Mesothelial cell of epicardium (in vitro differentiated cells): ENCODE measurements around the gene UGT1A10. TPM values are rescaled to one million over a fixed set of nuclear protein-coding genes. Genes with fewer than 3 reads are reported as not detected.

Experiments used
- DNase-seq, 2 experiments: peaks; one replicate each; pipeline ENCODE4 v3.0.0; 2021; ENCODE audit warnings: low spot score in 2 of 2; ENCODE audit not compliant: unreplicated experiment in 2 of 2
- H3K27ac Mint-ChIP-seq: 2 replicates; pipeline ENCODE4 v1.8.0; 2021; ENCODE audit warnings: mixed read lengths
- H3K27me3 Mint-ChIP-seq: 2 replicates; pipeline ENCODE4 v1.8.0; 2021; ENCODE audit warnings: low read depth, mixed read lengths
- H3K36me3 Mint-ChIP-seq: 2 replicates; pipeline ENCODE4 v1.8.0; 2021; ENCODE audit warnings: mixed read lengths
- H3K4me1 Mint-ChIP-seq: 2 replicates; pipeline ENCODE4 v1.8.0; 2021; ENCODE audit warnings: mixed read lengths
- H3K4me3 Mint-ChIP-seq: 2 replicates; pipeline ENCODE4 v1.8.0; 2021; ENCODE audit warnings: mild to moderate bottlenecking, moderate library complexity, mixed read lengths
- H3K9me3 Mint-ChIP-seq: 2 replicates; pipeline ENCODE4 v1.8.0; 2021; ENCODE audit warnings: mixed read lengths
- total RNA-seq: library from RNA; stranded (reverse); gene quantifications from 3 replicates; pipeline ENCODE4 v1.2.1, GENCODE V29; 2021
- TF ChIP-seq, protein P1 (sequence below): fragments of 200-600 bp; sonication (generic); IDR thresholded peaks from one replicate; pipeline ENCODE4 v1.5.0; 2021; ENCODE audit warnings: antibody characterized with exemption; ENCODE audit not compliant: unreplicated experiment

The UGT1A10 gene
- total RNA-seq, 1 donor from 2014 or later = not detected

DNA sequence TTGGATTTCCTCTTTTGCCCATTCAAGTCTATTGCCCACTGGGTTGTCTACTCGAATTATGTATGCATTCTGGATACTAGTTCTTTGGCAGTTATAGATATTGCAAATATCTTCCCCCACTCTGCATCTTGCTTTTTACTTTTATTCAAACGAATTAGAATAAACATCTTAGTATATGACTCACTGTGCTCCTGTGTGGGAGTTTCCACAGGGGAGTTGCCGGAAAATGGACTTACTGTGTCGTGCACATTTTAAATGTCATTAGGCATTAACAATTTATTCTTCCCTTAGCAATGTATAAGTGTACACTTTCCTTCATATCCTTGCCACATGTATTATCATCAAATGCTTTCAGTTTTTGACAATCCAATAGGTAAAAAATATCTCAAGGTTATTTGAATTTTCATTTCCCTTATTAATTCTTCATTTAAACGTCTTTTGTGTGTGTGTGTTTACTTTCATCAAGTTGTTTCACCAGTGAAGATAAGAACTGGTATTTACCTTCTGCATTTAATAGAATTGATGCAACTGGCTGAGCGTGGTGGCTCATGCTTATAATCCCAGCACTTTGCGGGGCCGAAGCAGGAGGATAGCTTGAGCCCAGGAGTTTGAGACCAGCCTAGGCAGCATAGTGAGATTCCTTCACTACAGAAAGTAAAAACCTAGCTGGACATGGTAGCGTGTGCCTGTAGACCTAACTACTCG is 71.8 kb downstream of the UGT1A10 start:
- no peak for DNase-seq
- no peak overlapping the region for H3K4me3 Mint-ChIP-seq
- TF ChIP-seq, protein P1, sequence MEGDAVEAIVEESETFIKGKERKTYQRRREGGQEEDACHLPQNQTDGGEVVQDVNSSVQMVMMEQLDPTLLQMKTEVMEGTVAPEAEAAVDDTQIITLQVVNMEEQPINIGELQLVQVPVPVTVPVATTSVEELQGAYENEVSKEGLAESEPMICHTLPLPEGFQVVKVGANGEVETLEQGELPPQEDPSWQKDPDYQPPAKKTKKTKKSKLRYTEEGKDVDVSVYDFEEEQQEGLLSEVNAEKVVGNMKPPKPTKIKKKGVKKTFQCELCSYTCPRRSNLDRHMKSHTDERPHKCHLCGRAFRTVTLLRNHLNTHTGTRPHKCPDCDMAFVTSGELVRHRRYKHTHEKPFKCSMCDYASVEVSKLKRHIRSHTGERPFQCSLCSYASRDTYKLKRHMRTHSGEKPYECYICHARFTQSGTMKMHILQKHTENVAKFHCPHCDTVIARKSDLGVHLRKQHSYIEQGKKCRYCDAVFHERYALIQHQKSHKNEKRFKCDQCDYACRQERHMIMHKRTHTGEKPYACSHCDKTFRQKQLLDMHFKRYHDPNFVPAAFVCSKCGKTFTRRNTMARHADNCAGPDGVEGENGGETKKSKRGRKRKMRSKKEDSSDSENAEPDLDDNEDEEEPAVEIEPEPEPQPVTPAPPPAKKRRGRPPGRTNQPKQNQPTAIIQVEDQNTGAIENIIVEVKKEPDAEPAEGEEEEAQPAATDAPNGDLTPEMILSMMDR = no peak

DNA sequence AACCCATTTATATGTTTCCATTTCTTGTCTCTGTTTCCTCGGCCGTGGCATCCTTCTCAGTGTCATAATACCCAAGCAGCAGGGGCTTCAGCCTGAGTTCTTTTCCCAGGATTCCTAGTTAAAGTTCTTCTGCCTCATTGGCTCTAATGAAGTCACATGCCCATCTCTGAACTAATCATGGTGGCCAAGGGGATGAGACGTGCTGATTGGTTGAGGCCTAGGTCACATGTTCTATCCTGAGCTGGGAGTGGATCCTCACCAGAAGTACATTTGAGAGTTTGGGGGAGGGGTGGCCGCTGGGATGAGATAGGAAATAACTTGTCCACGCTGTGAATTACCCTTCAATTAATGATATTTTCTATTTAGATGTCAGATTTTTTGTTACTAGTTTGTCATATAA is 72.7 kb downstream of the UGT1A10 start:
- Mint-ChIP-seq H3K36me3 (no peaks in the 10 kb centered on the region), H3K9me3 (peaks cover 4% of the 10 kb centered on the region), H3K4me1 (peaks cover 4% of the 10 kb centered on the region), H3K4me3 (no peak overlapping the region), H3K27me3 (peaks cover 26% of the 10 kb centered on the region), H3K27ac (no peak overlapping the region)
- DNase-seq = no peak
- TF ChIP-seq, protein P1 = no peak

More for the DNA sequence above, 71.8 kb downstream of the UGT1A10 start:
- Mint-ChIP-seq H3K36me3 (no peaks in the 10 kb centered on the region), H3K27me3 (peaks cover 19% of the 10 kb centered on the region), H3K9me3 (peaks cover 10% of the 10 kb centered on the region), H3K27ac (no peak overlapping the region), H3K4me1 (peaks cover 4% of the 10 kb centered on the region)

GRCh38 chr2:233711312-233712008 is 75.2 kb downstream of the UGT1A10 start:
- Mint-ChIP-seq H3K9me3 (no peaks in the 10 kb centered on the region), H3K4me1 (no peaks in the 10 kb centered on the region), H3K27ac (no peak overlapping the region), H3K4me3 (no peak overlapping the region), H3K36me3 (no peaks in the 10 kb centered on the region), H3K27me3 (peaks cover 36% of the 10 kb centered on the region)
- DNase-seq = peak; percentile 78 to 89
- TF ChIP-seq, protein P1 = peak; percentile 83

- TF ChIP-seq, protein P1 = no peak
- H3K27ac Mint-ChIP-seq = no peak within 1 kb of the TSS
- H3K36me3 Mint-ChIP-seq = no peaks in the 10 kb centered on the region
- no peak within 1 kb of the TSS for H3K4me3 Mint-ChIP-seq
- H3K4me1 Mint-ChIP-seq = no peaks in the 10 kb centered on the region
- H3K9me3 Mint-ChIP-seq = no peaks in the 10 kb centered on the region
- DNase-seq = no peak
- H3K27me3 Mint-ChIP-seq = peaks cover 37% of the 10 kb centered on the region
Measured at GRCh38 chr2:233712611-233713261, 76.5 kb downstream of the UGT1A10 start, which contains the start of gene UGT1A5. TSS of gene UGT1A5 (plus strand) at chr2:233712907. CDS start at chr2:233712992, 85 bp downstream.

DNA sequence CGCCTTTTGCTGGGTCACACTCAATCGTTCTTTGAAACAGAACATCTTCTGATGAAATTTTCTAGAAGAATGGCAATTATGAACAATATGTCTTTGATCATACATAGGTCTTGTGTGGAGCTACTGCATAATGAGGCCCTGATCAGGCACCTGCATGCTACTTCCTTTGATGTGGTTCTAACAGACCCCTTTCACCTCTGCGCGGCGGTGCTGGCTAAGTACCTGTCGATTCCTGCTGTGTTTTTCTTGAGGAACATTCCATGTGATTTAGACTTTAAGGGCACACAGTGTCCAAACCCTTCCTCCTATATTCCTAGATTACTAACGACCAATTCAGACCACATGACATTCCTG is 77.0 kb downstream of the UGT1A10 start:
- Mint-ChIP-seq H3K9me3 (no peaks in the 10 kb centered on the region), H3K27me3 (peaks cover 39% of the 10 kb centered on the region), H3K36me3 (no peaks in the 10 kb centered on the region), H3K4me1 (no peaks in the 10 kb centered on the region), H3K27ac (no peak overlapping the region), H3K4me3 (no peak overlapping the region)
- TF ChIP-seq, protein P1 = no peak
- no peak for DNase-seq
